Transverse colon (tissue), 3 donors: Measurements from ENCODE around the gene PTPN7.

Source experiments
- CTCF ChIP-seq, 5 experiments: fragments of 200-600 bp in 3 of 5; fragments of 450-650 bp in 2 of 5; sonication (generic) in 3 of 5; IDR thresholded peaks; 1 replicate in 2 of 5; 2 replicates in 3 of 5; pipeline ENCODE4 v1.5.1; 2016 to 2017; ENCODE audit warnings: antibody characterized with exemption in 5 of 5, inconsistent platforms in 3 of 5, mild to moderate bottlenecking in 2 of 5, moderate library complexity in 1 of 5
- EP300 ChIP-seq: sonication (generic); formaldehyde crosslinking; IDR thresholded peaks from one replicate; pipeline ENCODE4 v1.6.1; 2017; ENCODE audit warnings: antibody characterized with exemption, low read depth

GRCh38 chr1:202171292-202172014 lies 11.1 kb upstream of the PTPN7 start:
- TF ChIP-seq CTCF (IDR thresholded peaks at IDR 0.05): no peak
- TF ChIP-seq EP300: no peak
